GM12874 (cell line): ENCODE results near the gene TOMM22.

Experiments
- TF ChIP-seq, protein P1 (sequence below): IDR thresholded peaks from 2 replicates; pipeline ENCODE4 v1.5.1; 2011; ENCODE audit warnings: low read depth, mild to moderate bottlenecking, control low read depth, low read length, moderate library complexity; ENCODE audit not compliant: insufficient read depth

TOMM22 gene

DNA sequence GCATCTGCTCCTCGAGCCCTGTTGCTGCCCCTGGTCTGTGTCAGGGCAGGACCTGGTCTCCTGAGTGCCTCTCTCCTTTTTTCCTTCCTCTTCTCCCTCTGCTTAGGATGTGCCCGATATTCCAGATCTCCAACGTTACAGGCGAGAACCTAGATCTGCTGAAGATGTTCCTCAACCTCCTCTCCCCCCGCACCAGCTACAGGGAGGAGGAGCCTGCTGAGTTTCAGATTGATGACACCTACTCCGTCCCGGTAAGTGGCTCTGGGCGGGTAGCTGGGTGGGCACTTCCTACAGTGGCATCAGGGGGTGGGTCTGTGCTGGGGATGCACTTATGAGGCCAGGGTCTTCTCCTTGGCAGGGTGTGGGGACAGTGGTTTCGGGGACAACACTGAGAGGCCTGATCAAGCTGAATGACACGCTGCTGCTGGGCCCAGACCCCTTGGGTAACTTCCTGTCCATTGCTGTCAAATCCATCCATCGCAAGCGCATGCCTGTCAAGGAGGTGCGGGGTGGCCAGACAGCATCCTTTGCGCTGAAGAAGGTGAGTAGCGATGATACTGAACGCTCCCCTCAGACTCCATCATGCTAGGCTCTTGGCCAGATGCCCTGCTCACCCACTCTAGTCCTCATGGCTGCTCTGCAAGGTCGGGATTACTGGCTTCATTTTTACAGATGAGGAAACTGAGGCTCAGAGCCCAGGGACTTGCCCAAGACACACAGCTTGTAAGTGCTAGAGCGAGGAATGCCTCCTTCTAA is 44.3 kb downstream of the TOMM22 start:
- TF ChIP-seq, protein P1, sequence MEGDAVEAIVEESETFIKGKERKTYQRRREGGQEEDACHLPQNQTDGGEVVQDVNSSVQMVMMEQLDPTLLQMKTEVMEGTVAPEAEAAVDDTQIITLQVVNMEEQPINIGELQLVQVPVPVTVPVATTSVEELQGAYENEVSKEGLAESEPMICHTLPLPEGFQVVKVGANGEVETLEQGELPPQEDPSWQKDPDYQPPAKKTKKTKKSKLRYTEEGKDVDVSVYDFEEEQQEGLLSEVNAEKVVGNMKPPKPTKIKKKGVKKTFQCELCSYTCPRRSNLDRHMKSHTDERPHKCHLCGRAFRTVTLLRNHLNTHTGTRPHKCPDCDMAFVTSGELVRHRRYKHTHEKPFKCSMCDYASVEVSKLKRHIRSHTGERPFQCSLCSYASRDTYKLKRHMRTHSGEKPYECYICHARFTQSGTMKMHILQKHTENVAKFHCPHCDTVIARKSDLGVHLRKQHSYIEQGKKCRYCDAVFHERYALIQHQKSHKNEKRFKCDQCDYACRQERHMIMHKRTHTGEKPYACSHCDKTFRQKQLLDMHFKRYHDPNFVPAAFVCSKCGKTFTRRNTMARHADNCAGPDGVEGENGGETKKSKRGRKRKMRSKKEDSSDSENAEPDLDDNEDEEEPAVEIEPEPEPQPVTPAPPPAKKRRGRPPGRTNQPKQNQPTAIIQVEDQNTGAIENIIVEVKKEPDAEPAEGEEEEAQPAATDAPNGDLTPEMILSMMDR, result no peak

GRCh38 chr22:38727123-38727522 is 45.4 kb downstream of the TOMM22 start:
- TF ChIP-seq, protein P1, result no peak

DNA sequence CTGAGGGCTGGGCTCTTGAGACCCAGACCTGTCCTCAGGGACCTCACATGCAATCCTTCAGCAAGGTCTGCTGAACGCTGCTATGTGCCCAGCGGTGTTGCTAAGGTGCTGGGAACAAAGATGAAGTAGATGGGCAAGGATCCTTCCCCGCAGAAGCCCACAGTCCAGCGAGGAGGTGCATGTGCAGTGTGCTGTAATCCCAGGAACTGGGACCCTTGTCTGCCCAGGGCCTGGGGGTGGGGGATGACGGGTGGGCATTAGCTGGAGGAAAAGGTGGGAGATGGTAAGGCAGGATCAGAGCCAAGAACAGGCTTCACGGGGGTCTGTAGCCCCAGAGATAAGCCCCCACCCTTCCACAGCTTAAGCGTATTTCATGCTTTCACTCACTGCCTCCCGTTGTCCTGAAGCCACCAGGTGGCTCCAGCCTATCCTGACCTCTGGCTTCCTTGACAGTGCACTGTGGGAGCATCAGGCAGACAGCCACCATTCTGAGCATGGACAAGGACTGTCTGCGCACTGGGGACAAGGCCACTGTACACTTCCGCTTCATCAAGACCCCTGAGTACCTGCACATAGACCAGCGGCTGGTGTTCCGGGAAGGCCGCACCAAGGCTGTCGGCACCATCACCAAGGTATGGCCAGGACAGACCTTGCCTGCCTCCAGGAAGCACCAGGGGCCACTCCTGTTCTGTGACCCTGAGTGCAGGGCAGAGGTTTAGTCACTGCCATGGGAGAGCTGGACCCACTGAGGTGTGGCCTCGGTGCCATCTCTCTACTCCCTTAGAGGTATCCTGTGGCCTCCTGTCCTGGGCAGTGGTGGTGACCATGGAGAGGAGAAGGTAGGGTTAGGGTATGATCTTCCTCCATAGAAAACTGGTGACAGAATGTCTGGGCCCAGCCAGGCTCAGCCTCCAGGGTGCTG is 46.0 kb downstream of the TOMM22 start:
- TF ChIP-seq, protein P1, result no peak

- TF ChIP-seq, protein P1, result no peak
These were observed 47.4 kb downstream of the TOMM22 start for GRCh38 chr22:38728871-38729796.

- TF ChIP-seq, protein P1, result no peak
These were observed 48.2 kb downstream of the TOMM22 start for GRCh38 chr22:38729946-38730345.

DNA sequence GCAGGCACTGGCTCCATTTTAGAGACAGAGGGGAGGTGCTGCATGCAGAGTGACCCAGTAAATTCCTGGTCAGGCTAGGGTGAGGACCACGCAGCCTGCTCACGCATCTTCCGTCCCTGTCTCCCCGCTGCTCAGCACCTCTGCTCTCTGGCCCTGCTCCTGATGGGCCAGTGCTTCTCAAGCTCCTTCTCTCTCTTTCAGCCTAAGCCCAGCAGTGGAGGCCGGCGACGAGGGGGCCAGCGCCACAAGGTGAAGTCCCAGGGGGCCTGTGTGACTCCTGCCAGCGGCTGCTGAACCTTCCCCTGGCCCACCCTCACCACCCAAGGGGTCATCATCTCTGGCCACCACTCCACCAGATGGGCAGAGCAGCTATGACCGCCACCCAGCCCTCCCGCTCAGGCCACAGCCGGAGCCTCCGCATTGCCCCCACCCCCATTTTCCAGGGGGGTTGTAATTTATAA is 48.7 kb downstream of the TOMM22 start:
- TF ChIP-seq, protein P1, result no peak
